H1 (cell line): ENCODE measurements around the gene CEACAM20. TPM values are rescaled to one million over a fixed set of nuclear protein-coding genes. Genes with fewer than 3 reads are reported as not detected.

Experiments
- CTCF ChIA-PET: fragments of 300-600 bp; sonication (Branson Sonifier 250); formaldehyde crosslinking; loops from one replicate; lab custom pipeline; 2021; ENCODE audit not compliant: partially characterized antibody; lab: Charles Lee
- POLR2A ChIA-PET: fragments of 300-600 bp; sonication (Branson Sonifier 250); formaldehyde crosslinking; loops from one replicate; lab custom pipeline; 2021; ENCODE audit warnings: inconsistent platforms; ENCODE audit not compliant: partially characterized antibody; lab: Charles Lee
- DNase-seq, 2 experiments: peaks; one replicate each; pipeline versions ENCODE4 v3.0.0 to v3.0.0-alpha.2; 2010 to 2022; ENCODE audit warnings: low spot score in 2 of 2, low read depth in 1 of 2, mixed read lengths in 1 of 2
- FAIRE-seq: peaks from 2 replicates; lab custom pipeline; 2011; peaks lifted over from hg19 to GRCh38; lab: Jason Lieb, UNC
- H2AFZ ChIP-seq: 2 replicates; pipeline ENCODE4 v1.8.1; 2012; ENCODE audit warnings: low read length, inconsistent platforms
- H2AK5ac ChIP-seq: 2 replicates; pipeline ENCODE4 v1.6.1; 2013; ENCODE audit warnings: low read depth, low read length
- H2BK120ac ChIP-seq: replicated peaks from 2 replicates; pipeline ENCODE3; 2013; ENCODE audit warnings: low read depth, low read length, inconsistent platforms
- H2BK12ac ChIP-seq: 2 replicates; pipeline ENCODE4 v1.6.1; 2013; ENCODE audit warnings: low read depth, low read length
- H2BK15ac ChIP-seq: 2 replicates; pipeline ENCODE4 v1.6.1; 2013; ENCODE audit warnings: low read length
- H2BK20ac ChIP-seq: 2 replicates; pipeline ENCODE4 v1.6.1; 2013; ENCODE audit warnings: low read length
- H2BK5ac ChIP-seq: 2 replicates; pipeline ENCODE4 v1.6.1; 2013; ENCODE audit warnings: low read depth, low read length
- H3K14ac ChIP-seq: 2 replicates; pipeline ENCODE4 v1.6.1; 2013; ENCODE audit warnings: inconsistent platforms; ENCODE audit not compliant: insufficient read length
- H3K18ac ChIP-seq: 2 replicates; pipeline ENCODE4 v1.6.1; 2013; ENCODE audit warnings: low read length; ENCODE audit errors: extremely low read depth
- H3K23ac ChIP-seq: 2 replicates; pipeline ENCODE4 v1.6.1; 2013; ENCODE audit warnings: inconsistent platforms; ENCODE audit not compliant: insufficient read length
- H3K23me2 ChIP-seq: 2 replicates; pipeline ENCODE4 v1.6.1; 2013; ENCODE audit warnings: low read depth, low read length
- H3K27ac ChIP-seq: 2 replicates; pipeline ENCODE4 v1.6.1; 2011; ENCODE audit warnings: low read depth, low read length, inconsistent platforms
- H3K27me3 ChIP-seq, 4 experiments: replicated peaks in 1 of 4; 1 replicate in 1 of 4; 2 replicates in 3 of 4; pipeline versions ENCODE4 v1.6.1 to v1.8.1; 2011 to 2013; ENCODE audit warnings: low read length in 3 of 4, mild to moderate bottlenecking in 3 of 4, inconsistent platforms in 2 of 4, mixed read lengths in 2 of 4, moderate library complexity in 1 of 4; ENCODE audit not compliant: control insufficient read depth in 3 of 4, insufficient read depth in 3 of 4; ENCODE audit errors: extremely low read depth in 1 of 4
- H3K36me3 ChIP-seq, 4 experiments: 2 replicates each; pipeline versions ENCODE4 v1.6.1 to v1.8.1; 2011 to 2013; ENCODE audit warnings: mild to moderate bottlenecking in 4 of 4, low read length in 3 of 4, moderate library complexity in 2 of 4, control low read depth in 1 of 4, inconsistent platforms in 1 of 4; ENCODE audit not compliant: insufficient read depth in 4 of 4, control insufficient read depth in 2 of 4
- H3K4ac ChIP-seq: replicated peaks from 2 replicates; pipeline ENCODE3; 2013; ENCODE audit warnings: low read length, low read depth, mixed read lengths, inconsistent platforms; ENCODE audit not compliant: insufficient read length
- H3K4me1 ChIP-seq, 4 experiments: replicated peaks in 1 of 4; 1 replicate in 1 of 4; 2 replicates in 3 of 4; pipeline versions ENCODE4 v1.6.1 to v1.8.1; 2011 to 2013; ENCODE audit warnings: low read length in 3 of 4, inconsistent platforms in 2 of 4, mixed read lengths in 1 of 4; ENCODE audit not compliant: insufficient read depth in 4 of 4, control insufficient read depth in 3 of 4
- H3K4me2 ChIP-seq, 2 experiments: 2 replicates each; pipeline versions ENCODE4 v1.6.1 to v1.8.1; 2011 to 2013; ENCODE audit warnings: low read depth in 2 of 2, low read length in 2 of 2, control low read depth in 1 of 2, inconsistent platforms in 1 of 2, mild to moderate bottlenecking in 1 of 2; ENCODE audit not compliant: insufficient read depth in 1 of 2
- H3K4me3 ChIP-seq, 4 experiments: fragments of 200-600, 300-600 bp in 1 of 4; sonication (generic), shearing (Covaris generic), sonication (Bioruptor Twin) in 1 of 4; 2 replicates each; pipeline versions ENCODE4 v1.5.1 to v1.8.1; 2011 to 2016; ENCODE audit warnings: low read length in 4 of 4, low read depth in 3 of 4, control low read depth in 2 of 4, inconsistent platforms in 2 of 4, mild to moderate bottlenecking in 2 of 4, mixed read lengths in 1 of 4, moderate library complexity in 1 of 4; ENCODE audit not compliant: insufficient read depth in 2 of 4; ENCODE audit errors: extremely low read depth in 1 of 4
- H3K56ac ChIP-seq: replicated peaks from 2 replicates; pipeline ENCODE3; 2013; ENCODE audit warnings: low read depth, mild to moderate bottlenecking, mixed read lengths, low read length, inconsistent platforms; ENCODE audit not compliant: insufficient read length
- H3K79me1 ChIP-seq: 2 replicates; pipeline ENCODE4 v1.6.1; 2013; ENCODE audit warnings: low read depth, low read length, control low read depth
- H3K79me2 ChIP-seq, 2 experiments: 2 replicates each; pipeline versions ENCODE4 v1.6.1 to v1.8.1; 2012 to 2013; ENCODE audit warnings: low read length in 2 of 2, mild to moderate bottlenecking in 2 of 2, inconsistent platforms in 1 of 2; ENCODE audit not compliant: insufficient read depth in 2 of 2, control insufficient read depth in 1 of 2
- H3K9ac ChIP-seq, 4 experiments: replicated peaks in 1 of 4; 1 replicate in 1 of 4; 2 replicates in 3 of 4; pipeline versions ENCODE4 v1.6.1 to v1.8.1; 2011 to 2013; ENCODE audit warnings: low read depth in 3 of 4, low read length in 3 of 4, control low read depth in 2 of 4, mild to moderate bottlenecking in 2 of 4, moderate library complexity in 2 of 4, inconsistent platforms in 1 of 4; ENCODE audit errors: extremely low read depth in 1 of 4
- H3K9me3 ChIP-seq, 2 experiments: 2 replicates each; pipeline versions ENCODE4 v1.6.1 to v1.8.1; 2012 to 2013; ENCODE audit warnings: mild to moderate bottlenecking in 2 of 2, moderate library complexity in 2 of 2, control low read depth in 1 of 2, inconsistent platforms in 1 of 2, low read depth in 1 of 2, low read length in 1 of 2, mixed read lengths in 1 of 2; ENCODE audit not compliant: insufficient read depth in 2 of 2
- H4K20me1 ChIP-seq, 2 experiments: replicated peaks in 1 of 2; 2 replicates each; pipeline versions ENCODE3 to v1.8.1; 2011 to 2013; ENCODE audit warnings: inconsistent platforms in 2 of 2, low read length in 2 of 2, mild to moderate bottlenecking in 1 of 2; ENCODE audit not compliant: insufficient read depth in 2 of 2, control insufficient read depth in 1 of 2
- H4K5ac ChIP-seq: 2 replicates; pipeline ENCODE4 v1.6.1; 2013; ENCODE audit warnings: low read length, low read depth, mixed read lengths, inconsistent platforms; ENCODE audit not compliant: insufficient read length
- H4K8ac ChIP-seq: 2 replicates; pipeline ENCODE4 v1.8.0; 2013; ENCODE audit warnings: mild to moderate bottlenecking, moderate library complexity, low read length, inconsistent platforms; ENCODE audit not compliant: insufficient read depth; ENCODE audit errors: extremely low read depth
- H4K91ac ChIP-seq: replicated peaks from 2 replicates; pipeline ENCODE3; 2013; ENCODE audit warnings: low read length, mixed read lengths, inconsistent platforms; ENCODE audit not compliant: insufficient read length
- CREB1 ChIP-seq: IDR thresholded peaks from 2 replicates; pipeline ENCODE4 v1.6.1; 2012; ENCODE audit warnings: inconsistent platforms
- CTCF ChIP-seq, 3 experiments: IDR thresholded peaks; 1 replicate in 2 of 3; 2 replicates in 1 of 3; pipeline versions ENCODE4 v1.5.1 to v1.6.1; 2011; ENCODE audit warnings: low read length in 3 of 3, mild to moderate bottlenecking in 3 of 3, inconsistent platforms in 2 of 3, low read depth in 1 of 3, moderate library complexity in 1 of 3; ENCODE audit not compliant: insufficient read depth in 1 of 3; ENCODE audit errors: control extremely low read depth in 1 of 3
- NANOG ChIP-seq: IDR thresholded peaks from 2 replicates; pipeline ENCODE4 v1.6.1; 2011; ENCODE audit warnings: low read length, low read depth, mild to moderate bottlenecking, inconsistent platforms; ENCODE audit not compliant: insufficient read depth, poor library complexity, severe bottlenecking
- POLR2A ChIP-seq, 2 experiments: IDR thresholded peaks; 1 replicate in 1 of 2; 2 replicates in 1 of 2; pipeline ENCODE4 v1.6.1; 2011; ENCODE audit warnings: low read depth in 2 of 2, low read length in 2 of 2, mild to moderate bottlenecking in 2 of 2; ENCODE audit errors: control extremely low read depth in 1 of 2
- RAD21 ChIP-seq, 2 experiments: IDR thresholded peaks in 1 of 2; conservative IDR thresholded peaks in 1 of 2; 2 replicates each; pipeline ENCODE4 v1.6.1; 2011; ENCODE audit warnings: low read depth in 2 of 2, low read length in 2 of 2, improper control_type of control experiment in 1 of 2, inconsistent platforms in 1 of 2, mild to moderate bottlenecking in 1 of 2, moderate library complexity in 1 of 2
- WGBS, 2 experiments: shearing (Covaris generic) in 1 of 2; methylation state at CpG; one replicate each; pipeline versions ENCODE4 v1.1.6 to v1.1.7; 2013 to 2015; ENCODE audit warnings: low lambda C conversion rate in 2 of 2, mixed read lengths in 2 of 2, inconsistent platforms in 1 of 2, low coverage in 1 of 2, missing lambda C conversion rate in 1 of 2; ENCODE audit not compliant: insufficient replicate concordance in 2 of 2, insufficient coverage in 1 of 2, insufficient read length in 1 of 2; ENCODE audit errors: extremely low coverage in 1 of 2, missing lambda C conversion rate in 1 of 2; 5-methylcytosine and 5-hydroxymethylcytosine counted together
- polyA plus RNA-seq, 7 experiments: library from polyadenylated mRNA; depleted of rRNA in 3 of 7; stranded (reverse) in 5 of 7; unstranded in 2 of 7; fragments of >200 nt in 5 of 7; fragments of 200-250 nt in 2 of 7; gene quantifications; 1 replicate in 5 of 7; 2 replicates in 1 of 7; 4 replicates in 1 of 7; pipeline versions ENCODE4 v1.2.1 to v1.2.3, GENCODE V29; 2011 to 2013; ENCODE audit warnings: missing spikeins in 2 of 7, mixed read lengths in 2 of 7
- total RNA-seq: library from RNA; stranded (reverse); fragmentation: NEBNext Ultra II Directional; extraction: Animal tissue kit (Norgen Biotek cat#: 25700); gene quantifications from 2 replicates; pipeline ENCODE4 v1.2.1, GENCODE V29; 2021

Gene CEACAM20
- total and polyA plus RNA-seq, 2 of the 8 experiments (the other 6 are each of a cell fraction or from before 2014, with no cell fraction given) = not detected

DNA sequence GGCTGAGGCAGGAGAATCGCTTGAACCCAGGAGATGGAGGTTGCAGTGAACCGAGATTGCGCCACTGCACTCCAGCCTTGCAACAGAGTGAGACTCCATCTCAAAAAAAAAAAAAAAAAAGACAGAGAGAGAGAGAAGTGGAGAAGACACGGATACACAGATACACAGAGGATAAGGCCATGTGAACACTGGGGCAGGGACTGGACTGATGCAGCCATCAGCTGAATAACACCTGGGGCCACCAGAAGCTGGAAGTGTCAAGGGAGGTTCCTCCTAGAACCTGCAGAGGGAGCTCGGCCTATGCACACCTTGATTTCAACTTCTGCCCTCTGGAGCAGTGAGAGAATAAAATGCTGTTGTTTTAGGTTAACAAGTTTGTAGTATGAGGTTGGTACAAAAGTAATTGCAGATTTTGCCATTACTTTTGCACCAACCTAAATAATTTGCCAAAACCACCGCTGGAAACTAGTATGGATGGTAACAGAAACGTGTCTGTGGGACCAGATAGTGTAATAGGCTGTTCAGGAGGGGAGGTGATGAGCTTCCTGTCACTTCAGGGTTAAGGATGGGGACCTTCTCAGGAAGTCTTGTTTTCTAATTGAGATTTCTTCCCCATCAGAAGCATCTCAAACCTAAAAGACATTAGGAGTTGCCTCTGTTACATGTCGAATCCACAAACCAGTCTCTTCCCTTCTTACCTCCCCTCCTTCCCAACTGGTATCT is 47.5 kb upstream of the CEACAM20 start:
- 39% methylated on average over 4 of the region's 8 CpGs; no CpG with 5 or more reads in 1 of the 2 experiments for WGBS, 2 experiments
- FAIRE-seq = no peak

More for the DNA sequence above, 47.5 kb upstream of the CEACAM20 start:
- H2BK15ac ChIP-seq = no peak overlapping the region
- H3K14ac ChIP-seq = no peak overlapping the region
- no peaks in the 10 kb centered on the region for H3K4me1 ChIP-seq
- no peak overlapping the region for H4K8ac ChIP-seq
- no peak overlapping the region for H2AK5ac ChIP-seq
- no peak overlapping the region for H2AFZ ChIP-seq
- no peak overlapping the region for H3K4ac ChIP-seq
- no peak overlapping the region for H3K9ac ChIP-seq
- H3K4me3 ChIP-seq = no peak overlapping the region
- H3K27ac ChIP-seq = no peak overlapping the region
- H3K36me3 ChIP-seq = no peaks in the 10 kb centered on the region
- no peaks in the 10 kb centered on the region for H3K9me3 ChIP-seq
- no peak for DNase-seq
- H3K79me1 ChIP-seq = no peaks in the 10 kb centered on the region
- no peaks in the 10 kb centered on the region for H4K20me1 ChIP-seq
- H3K23me2 ChIP-seq = no peaks in the 10 kb centered on the region
- H2BK120ac ChIP-seq = no peak overlapping the region
- H3K56ac ChIP-seq = no peak overlapping the region
- no peaks in the 10 kb centered on the region for H3K79me2 ChIP-seq
- CTCF ChIA-PET = interaction anchor here (0.6 to 5.7 kb wide), 34 partner anchors 9 to 241 kb away, joined by 3 to 37 read pairs (median 6); partner anchors contain the start of genes IGSF23 and PVR
- no peak overlapping the region for H4K5ac ChIP-seq
- no peak overlapping the region for H2BK12ac ChIP-seq
- no peak overlapping the region for H4K91ac ChIP-seq
- no peak overlapping the region for H3K23ac ChIP-seq
- H3K18ac ChIP-seq = no peak overlapping the region
- POLR2A ChIA-PET = interaction anchor here (0.7 to 1.3 kb wide), 2 partner anchors 77 to 80 kb away, joined by 3 to 4 read pairs; no protein-coding TSS in a partner anchor
- H3K27me3 ChIP-seq = no peaks in the 10 kb centered on the region
- H3K4me2 ChIP-seq = no peak overlapping the region
- TF ChIP-seq NANOG = no peak
- peak; percentile 80 to 83 for TF ChIP-seq RAD21 (IDR thresholded peaks at IDR 0.05 in 1 of 2, conservative IDR thresholded peaks at IDR 0.05 in 1 of 2; ENCODE audit: low read depth in 2 of 2, low read length in 2 of 2)
- TF ChIP-seq CREB1 = no peak
- peak; percentile 77 to 83 (median 78) for TF ChIP-seq CTCF (IDR thresholded peaks at IDR 0.05; ENCODE audit: control extremely low read depth in 1 of 3, insufficient read depth in 1 of 3, low read depth in 1 of 3, low read length in 3 of 3)
- TF ChIP-seq POLR2A (IDR thresholded peaks at IDR 0.05; ENCODE audit: control extremely low read depth in 1 of 2, low read depth in 2 of 2, low read length in 2 of 2) = no peak
- TF ChIP-seq, all 59 proteins: peak for 2
- Histone ChIP-seq H2BK20ac (no peak overlapping the region), H2BK5ac (no peak overlapping the region)
